Skeletal muscle cell (primary cell): ENCODE data around the gene TM9SF4.

ENCODE experiments used
- DNase-seq: peaks from one replicate; pipeline ENCODE4 v3.0.0-alpha.2; 2010; ENCODE audit warnings: low read depth
- H3K4me3 ChIP-seq: 2 replicates; pipeline ENCODE4 v1.5.1; 2011; ENCODE audit warnings: low read depth, mild to moderate bottlenecking, control low read depth, low read length, moderate library complexity

The TM9SF4 gene

DNA sequence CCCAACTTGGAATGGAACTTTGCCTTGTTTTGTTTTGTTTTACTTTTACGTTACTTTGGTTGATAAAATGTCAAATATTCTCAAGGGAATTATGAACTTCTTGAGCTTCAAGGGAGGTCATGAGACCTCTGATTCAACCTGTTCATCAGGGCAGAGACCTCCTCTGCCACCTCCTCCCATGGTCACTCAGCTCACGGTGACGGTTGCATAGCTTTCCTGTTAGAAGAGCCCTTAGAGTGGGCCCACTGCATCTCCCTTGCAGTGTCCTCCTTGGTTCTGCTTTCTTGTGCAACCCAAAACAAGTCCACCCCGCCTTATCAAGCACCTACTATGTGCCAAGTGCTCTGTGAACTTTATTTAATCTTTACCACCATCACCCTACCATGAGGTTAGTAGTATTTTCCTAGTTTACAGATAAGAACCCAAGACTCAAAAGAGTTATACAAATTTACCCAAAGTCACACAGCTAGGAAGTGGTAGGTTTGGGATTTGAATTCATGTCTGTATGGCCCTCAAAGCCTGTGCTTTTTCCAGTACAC is 15.5 kb downstream of the TM9SF4 start:
- DNase-seq = no peak
- no peak overlapping the region for H3K4me3 ChIP-seq

DNA sequence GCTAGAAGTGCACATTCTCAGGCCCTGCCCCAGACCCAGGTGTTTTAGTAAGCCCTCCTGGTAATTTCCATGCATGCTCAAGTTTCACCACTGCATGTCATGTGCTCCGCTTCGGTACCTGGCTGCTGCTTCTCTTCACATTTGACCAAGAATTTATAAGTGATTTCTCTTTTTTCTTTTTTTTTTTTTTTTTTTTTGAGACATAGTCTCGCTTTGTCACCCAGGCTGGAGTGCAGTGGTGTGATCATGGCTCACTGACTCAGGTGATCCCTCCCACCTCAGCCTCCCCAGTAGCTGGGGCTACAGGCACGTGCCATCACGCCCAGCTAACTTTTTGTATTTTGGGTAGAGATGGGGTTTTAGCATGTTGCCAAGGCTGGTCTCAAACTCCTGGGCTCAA is 16.0 kb downstream of the TM9SF4 start:
- H3K4me3 ChIP-seq = no peak overlapping the region
- no peak for DNase-seq

DNA sequence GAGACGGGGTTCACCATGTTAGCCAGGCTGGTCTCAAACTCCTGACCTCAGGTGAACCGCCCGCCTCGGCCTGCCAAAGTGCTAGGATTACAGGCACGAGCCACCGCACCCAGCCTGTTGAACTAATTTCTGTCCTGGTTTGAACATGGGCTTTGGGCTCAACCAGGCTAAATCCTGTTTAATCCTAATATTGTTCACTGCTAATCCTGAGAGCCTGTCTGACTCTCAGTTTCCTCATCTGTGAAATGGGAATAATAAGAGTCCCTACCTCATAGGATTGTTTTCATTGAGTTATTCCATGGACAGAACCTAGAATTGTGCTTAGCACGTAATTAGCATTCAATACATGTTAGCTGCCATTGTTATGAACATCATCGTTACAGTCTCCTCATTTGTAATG is 17.4 kb downstream of the TM9SF4 start:
- no peak overlapping the region for H3K4me3 ChIP-seq
- no peak for DNase-seq

DNA sequence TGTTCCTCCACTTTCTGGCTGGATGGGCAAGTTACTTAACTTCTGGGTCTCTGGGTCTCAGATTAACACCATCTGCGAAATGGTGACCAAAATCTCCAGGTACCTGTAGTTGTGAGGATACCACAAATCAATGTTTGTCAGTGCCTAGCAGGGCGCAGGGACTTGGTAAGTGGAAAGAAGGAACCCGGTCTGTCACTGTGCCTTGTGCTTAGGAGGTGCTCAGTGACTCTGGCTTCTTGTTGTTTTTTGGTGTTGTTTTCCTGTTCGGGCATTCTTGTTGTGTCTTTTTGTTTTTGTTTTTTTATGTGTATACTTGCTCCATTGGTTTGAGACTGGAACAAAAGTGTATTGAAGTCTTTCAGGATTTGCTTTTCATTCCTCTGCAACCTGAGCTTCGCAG is 17.8 kb downstream of the TM9SF4 start:
- H3K4me3 ChIP-seq = no peak overlapping the region
- DNase-seq = no peak

DNA sequence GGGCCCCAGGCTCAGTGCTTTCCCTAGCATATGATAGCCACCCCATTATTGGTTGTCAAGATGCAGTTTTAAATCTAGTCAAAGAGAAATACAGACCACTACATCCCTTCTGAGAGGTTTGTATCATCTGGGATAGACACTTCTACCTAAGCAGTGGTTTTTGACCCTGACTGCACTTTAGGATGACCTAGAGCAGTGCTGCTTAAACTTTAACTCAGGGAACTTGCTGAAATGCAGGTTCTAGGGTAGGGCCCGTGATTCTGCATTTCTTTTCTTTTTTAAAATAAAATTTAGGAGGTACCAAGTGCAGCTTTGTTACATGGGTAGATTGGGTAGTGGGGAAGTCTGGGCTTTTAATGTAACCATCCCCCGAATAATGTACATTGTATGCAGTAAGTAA is 18.7 kb downstream of the TM9SF4 start:
- H3K4me3 ChIP-seq = no peak overlapping the region

DNA sequence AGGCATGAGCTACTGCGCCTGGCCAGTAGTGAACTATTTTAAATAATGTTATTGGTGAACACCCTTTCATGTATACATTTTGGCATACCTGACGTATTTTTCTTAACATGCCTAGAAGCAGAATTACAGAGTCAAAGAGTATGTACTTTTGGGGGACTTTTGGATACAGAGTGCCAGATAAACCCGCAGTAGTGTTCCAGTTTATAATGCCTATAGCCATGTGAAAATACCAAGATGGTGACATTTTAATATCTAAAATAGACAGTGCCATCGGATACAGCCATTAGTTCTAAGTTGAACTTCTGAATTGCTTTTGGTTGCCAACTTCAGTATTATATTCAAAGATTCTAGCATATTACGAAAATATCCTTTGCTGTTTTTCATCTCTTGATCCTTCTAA is 20.3 kb downstream of the TM9SF4 start:
- no peak for DNase-seq
- no peak overlapping the region for H3K4me3 ChIP-seq

More for the DNA sequence above, 18.7 kb downstream of the TM9SF4 start:
- DNase-seq = no peak

DNA sequence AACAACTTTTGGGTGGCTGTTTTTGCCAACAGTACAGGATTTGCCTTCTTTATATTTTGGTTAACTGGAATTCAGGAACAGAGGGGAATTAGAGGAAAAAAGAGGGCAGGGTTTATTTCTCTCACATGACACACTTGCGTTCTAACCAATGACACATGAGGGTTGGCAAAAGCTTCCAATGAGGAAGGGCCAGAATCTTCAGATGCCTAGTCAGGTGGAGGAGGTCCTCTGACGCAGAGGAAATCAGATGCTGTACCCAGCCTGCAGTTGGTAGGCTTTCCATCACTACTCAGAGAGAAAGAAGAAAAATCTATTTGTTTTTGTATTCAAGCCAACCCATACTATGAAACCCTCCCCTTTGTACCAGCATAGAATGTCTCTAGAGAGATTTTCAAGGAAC is 20.8 kb downstream of the TM9SF4 start:
- no peak for DNase-seq
- H3K4me3 ChIP-seq = no peak overlapping the region

DNA sequence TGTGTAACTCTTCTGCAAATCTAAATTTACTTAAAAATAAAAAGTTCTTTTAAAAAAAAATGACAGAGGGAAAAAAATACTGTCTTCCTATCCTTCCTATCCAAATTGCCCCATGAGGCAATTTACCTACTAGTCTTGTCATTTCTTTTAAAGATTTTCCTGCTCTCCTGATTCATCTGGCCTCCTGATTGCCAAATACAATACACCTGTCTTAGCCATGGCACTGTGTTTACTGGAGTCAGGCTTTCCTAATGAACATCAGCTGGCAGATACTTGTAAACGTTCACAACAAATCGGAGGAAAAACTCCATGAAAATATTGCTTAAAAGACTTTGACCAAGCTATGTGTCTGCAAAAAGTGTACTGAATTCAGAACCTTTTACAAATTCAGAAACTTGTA is 21.5 kb downstream of the TM9SF4 start:
- DNase-seq = no peak
- no peak overlapping the region for H3K4me3 ChIP-seq

DNA sequence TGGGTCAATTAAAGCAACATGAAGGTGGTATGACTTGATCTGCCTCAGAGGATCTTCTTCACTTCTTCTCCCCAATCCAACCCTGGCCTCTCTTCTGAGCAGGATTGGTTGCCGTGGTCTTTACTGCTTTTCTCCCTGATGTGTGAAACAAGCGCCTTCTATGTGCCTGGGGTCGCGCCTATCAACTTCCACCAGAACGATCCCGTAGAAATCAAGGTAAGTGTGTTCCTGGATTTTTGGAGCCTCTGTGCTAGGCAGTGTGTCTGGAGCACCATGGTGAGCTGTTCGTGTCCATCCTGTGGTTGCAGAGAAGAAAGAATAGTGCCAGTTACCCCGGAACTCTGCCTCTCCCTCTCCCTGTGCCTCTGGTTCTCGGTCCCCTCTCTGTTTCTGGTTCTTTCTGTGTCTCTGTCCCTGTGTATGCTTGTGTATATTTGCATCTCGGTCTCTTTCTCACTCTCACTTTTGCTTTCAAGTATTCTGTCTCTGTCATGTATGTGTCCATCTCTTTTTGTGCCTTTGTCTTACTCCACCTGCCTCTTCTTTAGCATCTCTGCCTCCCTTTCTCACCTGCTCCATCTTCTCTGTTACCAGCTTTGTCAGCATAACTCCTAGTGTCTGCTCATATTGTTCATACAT is 23.5 kb downstream of the TM9SF4 start:
- H3K4me3 ChIP-seq = no peak overlapping the region
- no peak for DNase-seq

DNA sequence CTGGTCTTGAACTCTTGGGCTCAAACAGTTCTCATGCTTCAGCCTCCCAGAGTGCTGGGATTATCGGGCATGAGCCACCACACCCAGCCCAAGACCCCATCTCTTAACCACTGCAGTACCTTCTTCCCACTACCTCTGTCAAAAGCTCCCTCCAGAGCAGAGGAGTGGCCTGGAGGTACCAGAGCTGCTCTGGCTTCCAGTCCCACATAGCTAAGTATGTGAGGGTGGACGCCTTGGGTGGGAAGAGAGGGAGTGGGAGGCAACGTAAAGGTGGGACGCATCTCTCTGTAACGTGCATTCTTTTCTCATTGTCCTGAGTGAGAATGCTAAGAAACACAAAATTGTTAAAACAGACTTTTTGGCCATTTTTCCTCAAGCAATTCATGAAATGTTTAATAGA is 24.5 kb downstream of the TM9SF4 start:
- no peak overlapping the region for H3K4me3 ChIP-seq
- DNase-seq = no peak

DNA sequence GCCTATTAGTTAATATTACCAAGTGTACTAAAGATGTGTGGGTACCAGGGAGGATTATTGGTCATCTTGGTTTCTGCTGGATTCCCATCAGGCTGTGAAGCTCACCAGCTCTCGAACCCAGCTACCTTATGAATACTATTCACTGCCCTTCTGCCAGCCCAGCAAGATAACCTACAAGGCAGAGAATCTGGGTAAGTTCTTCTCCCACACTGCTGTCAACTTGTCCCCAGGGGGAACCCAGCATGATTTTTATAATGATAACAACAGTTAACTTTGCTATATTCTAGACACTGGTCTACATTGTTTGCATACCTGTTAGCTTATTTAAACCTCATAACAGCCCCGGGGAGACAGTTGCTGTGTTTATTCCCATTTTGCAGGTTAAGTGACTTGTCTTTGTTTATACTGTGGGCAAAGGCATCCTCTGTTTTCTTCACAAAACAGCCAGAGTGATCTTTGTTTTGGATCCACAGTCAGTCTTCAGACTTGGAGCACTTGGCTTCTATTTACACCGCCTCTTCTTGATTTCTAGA is 26.5 kb downstream of the TM9SF4 start:
- DNase-seq = no peak
- no peak overlapping the region for H3K4me3 ChIP-seq

DNA sequence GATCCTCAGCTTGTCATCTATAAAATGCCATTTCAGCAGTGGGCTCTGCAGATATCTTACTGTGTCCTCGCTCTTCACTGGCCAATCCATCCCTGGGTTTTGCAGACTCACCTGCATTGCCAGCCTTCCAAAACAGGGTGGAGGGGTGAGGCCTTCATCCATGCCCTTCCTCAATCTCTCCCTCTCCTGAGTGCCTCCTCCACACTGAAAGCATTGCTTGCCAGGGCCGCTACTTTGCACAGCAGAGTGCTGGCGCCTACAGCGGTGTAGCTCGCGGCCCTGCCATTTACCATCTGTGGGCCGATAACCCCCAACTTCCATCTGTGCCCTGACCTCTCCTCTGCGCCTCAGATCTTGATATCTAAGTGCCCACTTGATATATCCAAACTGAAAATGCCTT is 29.4 kb downstream of the TM9SF4 start:
- H3K4me3 ChIP-seq = no peak overlapping the region
- no peak for DNase-seq

DNA sequence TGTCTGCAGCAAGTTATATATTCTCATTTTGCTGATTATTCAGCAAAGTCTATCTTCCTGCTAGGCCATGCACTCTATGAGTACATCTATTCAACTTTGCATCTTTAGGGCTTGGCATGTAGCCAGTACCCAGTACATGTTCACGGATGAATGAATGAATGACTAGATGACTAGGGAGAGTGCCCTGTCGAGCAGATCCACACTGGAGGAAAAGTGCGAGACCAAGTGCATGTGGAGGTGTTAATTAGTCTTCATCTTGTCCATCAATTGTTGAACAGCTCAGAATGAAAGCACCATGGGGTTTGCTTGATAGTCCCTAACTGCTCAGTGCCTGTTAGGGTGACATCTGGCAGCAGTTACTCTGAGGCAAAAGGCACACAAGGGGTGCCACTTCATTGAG is 30.4 kb downstream of the TM9SF4 start:
- H3K4me3 ChIP-seq = no peak overlapping the region
- DNase-seq = no peak

DNA sequence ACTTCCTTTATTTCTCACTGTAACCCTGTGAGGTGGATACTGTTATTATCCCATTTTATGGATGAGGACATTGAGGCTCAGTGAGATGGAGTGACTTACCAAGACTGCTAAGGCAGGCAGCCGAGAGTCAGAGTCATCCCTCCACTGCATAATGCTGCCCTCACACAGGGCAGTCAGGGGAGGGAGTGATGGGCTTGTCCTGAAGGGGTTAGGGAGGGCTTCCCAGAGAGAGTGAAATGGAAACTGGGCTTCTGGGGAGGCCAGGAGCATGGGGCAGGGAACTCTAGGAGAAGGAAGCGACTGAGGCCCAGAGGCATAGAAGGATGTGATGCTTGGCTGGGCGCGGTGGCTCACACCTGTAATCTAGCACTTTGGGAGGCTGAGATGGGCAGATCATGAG is 31.1 kb downstream of the TM9SF4 start:
- H3K4me3 ChIP-seq = no peak overlapping the region
- no peak for DNase-seq

DNA sequence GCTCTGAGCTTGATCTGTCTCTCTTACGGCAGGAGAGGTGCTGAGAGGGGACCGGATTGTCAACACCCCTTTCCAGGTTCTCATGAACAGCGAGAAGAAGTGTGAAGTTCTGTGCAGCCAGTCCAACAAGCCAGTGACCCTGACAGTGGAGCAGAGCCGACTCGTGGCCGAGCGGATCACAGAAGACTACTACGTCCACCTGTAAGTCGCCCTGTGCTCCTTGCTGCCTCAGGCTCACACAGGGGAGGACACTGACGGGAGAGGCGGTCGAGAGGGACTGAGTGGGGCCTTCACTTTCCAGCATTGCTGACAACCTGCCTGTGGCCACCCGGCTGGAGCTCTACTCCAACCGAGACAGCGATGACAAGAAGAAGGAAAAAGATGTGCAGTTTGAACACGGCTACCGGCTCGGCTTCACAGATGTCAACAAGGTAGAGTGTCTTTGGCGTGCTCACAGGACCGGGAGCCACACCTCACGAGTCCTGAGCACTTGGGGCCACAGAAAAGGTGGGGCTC is 32.0 kb downstream of the TM9SF4 start:
- no peak overlapping the region for H3K4me3 ChIP-seq
- DNase-seq = no peak

DNA sequence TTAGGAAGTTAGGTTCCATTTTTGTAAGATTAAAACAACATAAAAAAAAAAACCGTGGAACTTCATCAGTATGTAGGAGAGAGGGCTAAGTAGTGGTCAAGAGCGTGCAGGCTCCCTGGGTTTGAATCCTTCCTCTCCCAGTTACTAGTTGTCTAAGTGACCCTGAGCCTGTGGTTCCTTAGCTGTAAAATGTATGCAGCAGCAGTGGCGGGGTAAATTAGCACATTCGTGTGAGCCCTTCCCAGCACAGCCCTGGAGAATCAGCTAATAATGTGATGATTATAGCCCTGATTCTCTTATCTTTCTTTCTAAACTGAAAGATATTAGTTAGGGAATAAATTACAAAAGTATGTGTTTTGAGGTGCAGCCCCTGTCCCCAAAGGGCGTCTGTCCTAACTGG is 32.6 kb downstream of the TM9SF4 start:
- DNase-seq = no peak
- H3K4me3 ChIP-seq = no peak overlapping the region

DNA sequence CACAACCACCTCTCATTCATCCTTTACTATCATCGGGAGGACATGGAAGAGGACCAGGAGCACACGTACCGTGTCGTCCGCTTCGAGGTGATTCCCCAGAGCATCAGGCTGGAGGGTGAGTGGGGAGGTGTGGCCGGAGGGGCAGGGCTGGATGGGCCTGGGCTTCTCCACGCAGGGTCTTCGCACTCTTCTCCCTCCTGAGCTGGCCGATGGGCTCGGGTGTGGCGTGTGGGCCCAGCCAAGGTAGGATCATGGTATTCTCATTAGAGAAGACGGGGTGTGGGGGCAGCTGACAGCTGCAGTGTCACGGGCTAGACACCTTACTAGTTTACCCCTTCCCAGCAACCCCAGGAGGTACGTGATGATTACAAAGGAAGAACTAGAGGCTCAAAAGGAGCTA is 33.5 kb downstream of the TM9SF4 start:
- H3K4me3 ChIP-seq = no peak overlapping the region

DNA sequence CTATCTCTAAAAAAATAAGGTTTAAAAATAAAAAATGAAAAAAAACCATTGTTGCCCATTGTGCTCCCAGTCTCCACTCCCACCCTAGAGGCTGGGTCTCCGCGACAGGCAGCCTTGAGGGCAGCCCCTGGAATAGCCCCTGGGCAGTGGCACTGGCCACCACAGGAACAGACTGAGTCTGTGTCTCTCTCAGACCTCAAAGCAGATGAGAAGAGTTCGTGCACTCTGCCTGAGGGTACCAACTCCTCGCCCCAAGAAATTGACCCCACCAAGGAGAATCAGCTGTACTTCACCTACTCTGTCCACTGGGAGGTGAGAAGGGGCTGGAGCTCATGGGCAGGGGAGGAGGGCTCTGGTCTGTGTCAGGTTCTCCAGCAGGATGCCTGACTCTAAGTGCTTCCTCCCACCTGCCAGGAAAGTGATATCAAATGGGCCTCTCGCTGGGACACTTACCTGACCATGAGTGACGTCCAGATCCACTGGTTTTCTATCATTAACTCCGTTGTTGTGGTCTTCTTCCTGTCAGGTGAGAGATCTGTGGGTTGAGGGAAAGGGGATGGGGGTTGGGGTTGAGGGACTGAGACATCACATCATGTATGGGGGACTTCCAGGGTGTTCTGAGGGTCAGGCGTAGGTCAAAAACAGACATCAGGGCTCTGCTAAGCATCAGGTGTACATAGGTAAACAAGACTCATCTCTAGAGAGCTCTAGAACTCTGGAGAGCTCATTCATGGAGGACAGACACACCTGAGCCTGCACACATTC is 35.6 kb downstream of the TM9SF4 start:
- DNase-seq = no peak
- no peak overlapping the region for H3K4me3 ChIP-seq

More for the DNA sequence above, 33.5 kb downstream of the TM9SF4 start:
- no peak for DNase-seq

DNA sequence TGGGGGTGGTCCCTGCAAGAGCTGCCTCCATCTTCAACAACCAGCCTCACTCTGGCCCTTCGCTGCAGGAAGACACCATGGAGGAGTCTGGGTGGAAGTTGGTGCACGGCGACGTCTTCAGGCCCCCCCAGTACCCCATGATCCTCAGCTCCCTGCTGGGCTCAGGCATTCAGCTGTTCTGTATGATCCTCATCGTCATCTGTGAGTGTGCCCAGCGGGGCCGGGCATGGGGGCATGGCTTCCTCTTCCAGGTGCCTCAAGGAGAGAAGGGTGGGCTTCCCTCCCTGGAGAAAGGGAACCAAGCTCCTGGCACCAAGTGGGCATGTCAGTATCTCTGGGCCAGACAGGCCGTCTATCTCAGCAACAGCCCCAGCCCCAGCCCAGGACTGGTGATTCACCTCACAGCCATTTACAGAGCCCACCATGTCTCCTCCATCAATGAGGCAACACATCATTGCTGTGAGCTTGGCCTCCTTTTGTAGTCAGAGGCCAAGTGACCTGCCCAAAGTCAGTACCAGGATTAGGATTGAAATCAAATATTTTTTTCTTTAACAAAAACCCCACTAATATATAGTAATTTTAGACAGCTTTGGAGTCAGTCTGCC is 40.2 kb downstream of the TM9SF4 start:
- no peak overlapping the region for H3K4me3 ChIP-seq
- no peak for DNase-seq

DNA sequence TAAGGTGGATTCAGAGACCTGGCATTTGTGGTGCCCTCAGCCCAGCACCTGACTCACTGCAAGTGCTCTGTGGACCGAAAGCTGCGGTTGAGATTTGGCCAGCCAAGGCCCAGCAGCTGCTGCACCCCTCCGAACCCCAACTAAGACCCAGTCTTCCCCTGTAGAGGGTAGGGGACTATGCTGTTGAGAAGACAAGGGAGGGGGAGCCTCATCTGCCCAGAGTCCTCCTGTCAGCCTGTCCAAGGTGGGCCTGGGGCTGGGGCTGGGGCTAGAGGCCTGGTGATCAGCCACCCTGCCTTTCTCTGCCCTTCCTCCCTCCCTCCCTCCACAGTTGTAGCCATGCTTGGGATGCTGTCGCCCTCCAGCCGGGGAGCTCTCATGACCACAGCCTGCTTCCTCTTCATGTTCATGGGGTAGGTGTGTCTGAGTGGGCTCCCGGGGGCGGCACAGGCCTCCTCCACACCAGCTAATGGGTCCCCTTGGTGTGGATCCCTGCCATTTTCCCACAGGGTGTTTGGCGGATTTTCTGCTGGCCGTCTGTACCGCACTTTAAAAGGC is 40.9 kb downstream of the TM9SF4 start:
- no peak for DNase-seq

More for the DNA sequence above, 40.9 kb downstream of the TM9SF4 start:
- H3K4me3 ChIP-seq = no peak overlapping the region
